Germinal center (tissue), 1 donor: Measurements from ENCODE around the gene MYH14.
"Not testable (repeated sequence)": the region's sequence is repeated elsewhere in the genome, so short reads cannot be mapped to it uniquely, and the experiment has no call there.

Source experiments
- DNase-seq: peaks from one replicate; pipeline ENCODE4 v3.0.0; 2012; ENCODE audit warnings: mixed read lengths, low spot score

The MYH14 gene

DNA sequence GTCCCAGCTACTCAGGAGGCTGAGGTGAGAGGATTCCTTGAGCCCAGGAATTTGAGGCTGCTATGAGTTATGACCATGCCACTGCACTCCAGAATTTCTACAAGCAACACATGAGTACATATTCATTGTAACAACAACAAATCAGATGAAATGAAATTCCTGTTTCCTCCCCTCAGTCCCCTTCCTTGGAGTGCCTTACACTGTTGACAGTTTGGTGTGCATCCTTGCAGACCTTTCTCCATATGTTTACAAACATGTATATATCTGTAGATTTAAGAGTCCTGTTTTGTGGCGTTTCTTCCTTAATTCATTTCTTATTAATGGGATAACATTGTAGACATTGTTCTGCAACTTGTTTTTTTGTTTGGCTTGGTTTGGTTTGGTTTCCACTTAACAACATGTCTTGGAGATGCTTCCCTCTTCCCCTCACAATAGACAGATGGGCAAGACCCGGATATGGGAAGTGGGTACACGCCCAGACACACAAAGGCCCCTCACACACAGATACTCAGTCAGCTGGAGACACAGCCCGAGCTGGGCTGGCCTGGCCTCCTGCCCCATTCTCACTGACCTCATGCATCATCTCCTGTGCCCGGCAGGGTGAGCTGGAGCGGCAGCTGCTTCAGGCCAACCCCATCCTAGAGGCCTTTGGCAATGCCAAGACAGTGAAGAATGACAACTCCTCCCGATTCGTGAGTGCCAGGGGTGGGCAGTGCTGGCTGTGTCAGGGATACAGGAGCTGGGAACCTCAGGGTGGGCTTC lies 21.7 kb downstream of the MYH14 start:
- no peak for DNase-seq

DNA sequence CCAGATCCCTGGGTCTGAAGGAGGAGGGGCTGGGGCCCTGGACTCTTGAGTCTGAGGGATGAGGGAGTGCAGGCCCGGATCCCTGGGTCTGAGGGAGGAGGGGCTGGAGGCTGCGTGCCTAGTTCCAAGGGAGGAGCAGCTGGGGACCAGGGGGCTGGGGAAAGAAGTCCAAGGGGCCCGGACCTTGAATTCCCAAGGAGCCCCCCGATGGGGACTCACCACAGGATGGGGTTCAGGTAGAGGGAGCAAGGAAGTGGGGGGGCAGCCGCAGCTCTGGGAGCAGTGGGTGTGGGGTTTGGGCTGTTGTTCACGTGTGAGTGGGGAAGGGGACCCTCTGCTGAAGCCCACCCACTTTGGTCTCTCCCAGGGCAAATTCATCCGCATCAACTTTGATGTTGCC lies 23.1 kb downstream of the MYH14 start:
- DNase-seq = no peak

DNA sequence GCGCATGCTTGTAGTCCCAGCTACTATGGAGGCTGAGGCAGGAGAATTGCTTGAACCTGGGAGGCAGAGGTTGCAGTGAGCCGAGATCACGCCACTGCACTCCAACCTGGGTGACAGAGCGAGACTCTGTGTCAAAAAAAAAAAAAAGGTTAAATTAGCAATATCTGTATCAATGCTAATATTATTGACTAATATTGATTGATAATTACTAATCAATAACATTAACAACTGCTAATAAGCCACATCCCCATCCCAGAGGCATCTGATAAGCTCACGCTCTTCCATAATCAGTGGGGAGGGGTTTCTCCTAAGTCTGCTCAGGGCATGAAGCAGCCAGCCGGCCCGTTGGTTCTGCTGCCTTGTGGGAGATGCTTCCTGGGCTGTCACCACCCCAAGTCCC lies 24.7 kb downstream of the MYH14 start:
- not testable (repeated sequence) for DNase-seq

DNA sequence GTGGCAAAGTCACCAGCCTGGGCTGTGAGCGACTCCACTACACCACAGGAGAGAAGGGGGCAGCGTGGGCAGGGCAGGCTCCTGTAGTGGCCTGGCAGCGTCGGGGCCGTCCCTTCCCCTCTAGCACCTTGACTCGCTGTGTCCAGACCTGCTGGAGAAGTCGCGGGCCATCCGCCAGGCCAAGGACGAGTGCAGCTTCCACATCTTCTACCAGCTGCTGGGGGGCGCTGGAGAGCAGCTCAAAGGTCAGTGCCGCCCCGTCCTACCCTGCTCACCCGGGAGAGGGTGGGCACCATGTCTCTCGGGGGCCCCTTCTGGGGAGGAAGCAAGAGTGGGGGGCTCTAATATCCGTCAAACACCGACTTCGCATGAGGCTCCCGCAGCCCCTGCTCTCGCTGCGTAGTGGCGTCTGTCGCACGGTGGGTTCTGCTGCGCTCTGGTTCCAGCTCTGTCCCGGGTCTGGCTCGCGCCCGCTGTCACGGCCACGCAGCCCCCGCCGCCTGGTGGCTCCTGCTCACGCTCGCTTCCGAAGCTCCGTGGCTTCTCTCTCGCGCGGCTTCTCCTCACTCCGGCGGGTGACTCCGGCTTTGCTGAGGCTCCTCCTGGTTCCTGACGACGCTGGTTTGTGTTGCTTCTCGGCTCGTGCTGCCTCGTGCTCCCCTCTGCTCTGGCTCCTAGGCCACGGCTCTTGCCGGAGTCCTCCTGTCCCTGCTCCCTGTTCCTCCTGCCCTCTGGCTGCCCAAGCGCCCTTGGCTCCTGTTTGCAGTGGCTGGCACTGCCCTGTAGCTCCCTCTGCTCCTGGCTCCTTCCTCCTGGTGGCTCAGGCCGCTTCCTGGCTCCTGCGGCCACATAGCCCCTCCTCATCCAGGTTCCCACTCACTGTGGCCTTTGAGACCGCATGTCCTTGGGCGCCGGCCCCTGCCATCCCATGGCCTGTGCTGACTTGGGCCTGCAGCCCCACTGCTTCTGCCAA lies 27.2 kb downstream of the MYH14 start:
- no peak for DNase-seq

DNA sequence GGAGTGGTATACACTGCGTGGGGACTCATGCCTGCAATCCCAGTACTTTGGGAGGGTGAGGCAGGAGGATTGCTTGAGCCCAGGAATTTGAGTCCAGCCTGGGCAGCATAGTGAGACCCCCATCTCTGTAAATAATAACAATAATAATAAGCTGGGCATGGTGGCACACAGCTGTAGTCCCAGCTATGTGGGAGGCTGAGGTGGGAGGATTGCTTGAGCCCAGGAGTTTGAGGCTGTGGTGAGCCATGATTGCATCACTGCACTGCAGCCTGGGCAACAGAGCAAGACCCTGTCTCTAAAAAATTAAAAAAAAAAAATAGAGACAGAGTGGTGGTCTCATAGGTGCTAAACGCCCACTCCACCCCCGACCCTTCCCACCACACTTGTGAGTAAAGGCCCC lies 28.0 kb downstream of the MYH14 start:
- not testable (repeated sequence) for DNase-seq

DNA sequence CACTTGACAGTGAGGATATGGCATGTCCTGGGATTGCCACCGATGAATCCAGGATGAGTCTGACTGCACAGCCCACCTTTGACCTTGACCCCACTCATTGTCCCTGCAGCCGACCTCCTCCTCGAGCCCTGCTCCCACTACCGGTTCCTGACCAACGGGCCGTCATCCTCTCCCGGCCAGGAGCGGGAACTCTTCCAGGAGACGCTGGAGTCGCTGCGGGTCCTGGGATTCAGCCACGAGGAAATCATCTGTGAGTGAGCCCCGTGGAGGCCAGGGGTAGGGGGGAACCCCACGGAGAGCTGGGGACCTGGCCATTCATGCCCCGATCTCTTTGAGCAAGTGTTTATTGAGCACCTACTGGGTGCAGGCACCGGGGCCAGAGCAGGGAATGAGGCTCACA lies 28.4 kb downstream of the MYH14 start:
- no peak for DNase-seq

DNA sequence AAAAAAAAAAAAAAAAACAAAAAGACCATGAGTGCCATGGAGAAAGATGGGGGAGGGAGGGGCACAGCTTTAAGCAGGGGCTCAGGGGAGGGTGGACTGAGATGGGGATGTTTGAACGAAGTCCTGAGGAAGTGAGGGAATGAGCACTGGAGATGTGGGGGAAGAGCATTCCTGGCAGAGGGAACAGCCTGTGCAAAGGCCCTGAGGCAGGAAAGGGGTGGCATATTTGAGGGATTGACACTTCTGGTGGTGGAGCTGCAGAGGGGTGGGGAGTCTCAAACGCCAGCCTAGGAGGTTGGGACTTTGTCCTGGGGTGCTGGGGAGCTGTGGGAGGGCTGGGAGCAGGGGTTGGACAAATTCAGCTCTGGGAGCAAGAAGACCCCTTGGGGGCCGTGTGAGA lies 29.2 kb downstream of the MYH14 start:
- DNase-seq = no peak

DNA sequence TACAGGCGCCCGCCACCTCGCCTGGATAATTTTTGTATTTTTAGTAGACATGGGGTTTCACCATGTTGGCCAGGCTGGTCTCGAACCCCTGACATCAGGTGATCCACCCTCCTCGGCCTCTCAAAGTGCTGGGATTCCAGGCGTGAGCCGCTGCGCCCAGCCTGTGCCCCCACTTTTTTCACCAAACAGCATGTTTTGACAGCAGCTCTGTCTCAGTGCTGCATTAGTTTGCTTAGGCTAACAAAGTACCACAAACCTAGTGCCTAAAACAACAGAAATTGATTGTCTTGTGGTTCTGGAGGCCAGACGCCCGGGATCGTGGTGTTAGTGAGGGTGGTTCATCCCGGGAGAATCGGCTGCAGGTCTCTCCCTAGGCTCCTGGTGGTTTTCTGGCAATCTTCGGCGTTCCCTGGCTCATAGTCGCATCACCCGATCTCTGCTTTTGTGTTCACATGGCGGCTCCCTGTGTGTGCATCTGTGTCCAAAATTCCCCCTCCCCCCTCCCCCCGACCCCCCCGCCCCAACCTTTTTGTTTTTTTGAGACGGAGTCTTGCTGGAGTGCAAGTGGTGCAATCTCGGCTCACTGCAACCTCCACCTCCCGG lies 30.0 kb downstream of the MYH14 start:
- DNase-seq = no peak

DNA sequence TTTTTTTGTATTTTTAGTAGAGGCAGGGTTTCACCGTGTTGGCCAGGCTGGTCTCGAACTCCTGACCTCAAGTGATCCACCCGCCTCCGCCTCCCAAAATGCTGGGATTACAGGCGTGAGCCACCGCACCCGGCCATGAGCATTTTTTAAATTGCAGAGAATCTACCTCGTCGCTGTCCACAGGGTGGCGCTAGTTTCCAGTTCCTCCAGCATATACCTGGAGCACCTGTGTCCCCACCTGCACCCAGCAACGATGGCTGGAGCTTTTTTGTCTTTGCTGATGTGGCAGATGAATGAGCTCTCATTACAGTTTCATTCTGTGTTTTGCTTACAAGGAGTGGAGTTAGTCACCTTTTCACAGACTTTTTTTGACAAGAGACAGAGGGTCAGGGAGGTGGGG lies 34.1 kb downstream of the MYH14 start:
- peak; percentile 14 for DNase-seq

DNA sequence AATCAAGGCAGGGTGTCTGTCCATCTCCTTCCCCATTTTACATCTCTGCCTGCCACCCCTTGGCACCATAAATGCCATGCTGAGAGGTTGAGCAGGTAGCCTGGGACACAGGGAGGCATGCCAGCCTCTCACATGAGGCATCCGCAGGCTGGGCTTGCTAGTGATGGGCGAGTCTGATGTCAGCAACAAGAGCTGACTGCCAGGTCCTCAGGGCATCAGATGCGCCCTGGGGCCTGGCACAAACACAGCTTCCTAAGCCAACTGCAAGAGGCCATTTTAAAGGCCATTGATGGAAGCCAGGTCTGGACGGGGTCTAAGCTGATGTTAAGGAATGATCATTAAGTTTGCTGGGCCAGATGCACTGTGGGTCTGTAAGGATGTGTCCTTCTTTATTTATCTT lies 34.6 kb downstream of the MYH14 start:
- DNase-seq = no peak

DNA sequence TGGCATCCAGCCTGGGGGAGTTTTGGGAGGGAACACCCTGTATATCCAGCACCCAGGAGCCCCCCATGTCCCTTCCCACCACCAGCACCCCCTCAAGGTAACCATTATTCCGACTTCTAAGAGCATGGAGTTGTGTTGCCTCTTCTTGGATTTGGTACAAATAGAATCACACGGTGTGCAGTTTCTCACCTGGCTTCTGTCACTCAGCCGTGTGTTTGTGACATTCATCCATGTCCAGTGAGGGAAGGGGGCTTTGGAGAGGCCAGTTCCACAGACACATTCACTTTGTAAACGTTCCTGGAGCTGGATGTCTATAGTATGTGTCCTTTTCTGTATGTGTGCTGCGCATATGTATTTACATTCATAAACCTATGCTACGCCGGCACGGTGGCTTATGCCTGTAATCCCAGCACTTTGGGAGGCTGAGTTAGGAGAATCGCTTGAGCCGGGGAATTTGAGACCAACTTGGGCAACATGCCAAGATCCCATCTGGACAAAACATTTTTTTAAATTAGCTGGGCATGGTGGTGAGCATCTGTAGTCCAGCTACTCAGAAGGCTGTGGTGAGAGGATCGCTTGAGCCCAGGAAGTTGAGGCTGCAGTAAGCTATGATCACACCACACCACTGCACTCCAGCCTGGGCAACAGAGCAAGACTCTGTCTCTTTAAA lies 36.6 kb downstream of the MYH14 start:
- no peak for DNase-seq

DNA sequence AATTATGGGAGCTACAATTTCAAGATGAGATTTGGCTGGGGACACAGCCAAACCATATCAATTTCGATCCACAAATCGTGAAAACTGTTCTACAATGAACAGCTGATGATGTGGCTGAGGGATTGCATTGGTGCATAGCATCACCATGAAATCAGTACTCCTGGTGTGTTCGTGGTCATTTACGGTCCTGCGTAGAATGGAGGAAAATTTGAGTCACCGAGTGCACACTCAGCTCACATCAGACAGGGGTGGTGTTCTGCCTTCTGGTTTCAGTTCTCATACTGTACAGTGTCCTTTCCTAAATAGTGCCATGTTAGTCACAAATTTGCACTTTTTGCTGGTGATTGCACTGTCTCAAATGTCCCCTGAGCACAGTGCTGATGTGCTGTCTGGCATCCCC lies 39.2 kb downstream of the MYH14 start:
- DNase-seq = no peak

DNA sequence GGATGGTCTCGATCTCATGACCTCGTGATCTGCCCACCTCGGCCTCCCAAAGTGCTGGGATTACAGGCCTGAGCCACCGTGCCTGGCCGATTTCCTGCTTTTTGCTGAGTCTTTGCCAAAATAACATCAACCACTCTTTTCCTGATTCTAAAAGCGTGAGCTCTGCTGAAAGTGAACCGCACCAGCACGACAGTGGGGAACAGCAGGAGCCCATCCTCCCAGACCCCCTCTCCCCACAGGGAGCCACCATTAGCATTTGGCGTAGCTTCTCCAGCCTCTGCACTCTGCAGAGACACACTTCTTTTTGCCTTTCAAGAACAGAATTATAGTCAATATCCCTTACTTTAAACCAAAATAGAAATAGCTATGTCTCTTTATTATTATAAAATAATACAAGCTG lies 41.3 kb downstream of the MYH14 start:
- DNase-seq = no peak

DNA sequence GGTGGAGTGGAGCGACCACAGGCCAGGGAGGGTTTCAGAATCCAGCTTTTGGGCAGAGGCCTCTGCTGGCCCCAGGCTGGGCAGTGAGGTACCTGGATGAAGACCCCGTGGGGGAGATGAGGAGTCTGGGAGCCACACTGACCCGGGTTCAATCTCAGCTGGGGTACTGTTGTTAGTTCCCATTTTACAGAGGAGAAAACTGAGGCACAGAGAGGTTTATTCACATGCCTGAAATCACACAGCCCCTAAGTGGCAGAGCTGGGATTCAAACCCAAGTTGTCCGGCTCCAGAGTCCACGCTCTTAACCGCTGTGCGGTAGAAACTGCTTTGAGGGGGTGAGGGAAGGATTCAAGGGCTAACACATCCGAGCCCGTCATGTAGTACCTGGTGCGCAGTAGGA lies 45.0 kb downstream of the MYH14 start:
- no peak for DNase-seq

DNA sequence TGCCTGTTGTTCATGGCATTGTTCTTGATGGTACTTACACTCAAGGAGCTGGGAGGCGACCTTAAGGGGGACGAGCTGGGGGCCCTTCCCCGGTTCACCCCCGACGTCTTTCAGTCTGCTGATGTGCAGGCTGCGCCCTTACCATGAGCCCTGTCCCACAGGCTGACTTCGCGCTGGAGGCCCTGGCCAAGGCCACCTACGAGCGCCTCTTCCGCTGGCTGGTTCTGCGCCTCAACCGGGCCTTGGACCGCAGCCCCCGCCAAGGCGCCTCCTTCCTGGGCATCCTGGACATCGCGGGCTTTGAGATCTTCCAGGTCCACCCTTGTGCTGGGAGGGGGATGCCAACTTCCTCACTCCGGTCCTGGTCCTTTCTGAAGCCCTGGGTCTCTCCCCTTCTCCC lies 45.4 kb downstream of the MYH14 start:
- no peak for DNase-seq

DNA sequence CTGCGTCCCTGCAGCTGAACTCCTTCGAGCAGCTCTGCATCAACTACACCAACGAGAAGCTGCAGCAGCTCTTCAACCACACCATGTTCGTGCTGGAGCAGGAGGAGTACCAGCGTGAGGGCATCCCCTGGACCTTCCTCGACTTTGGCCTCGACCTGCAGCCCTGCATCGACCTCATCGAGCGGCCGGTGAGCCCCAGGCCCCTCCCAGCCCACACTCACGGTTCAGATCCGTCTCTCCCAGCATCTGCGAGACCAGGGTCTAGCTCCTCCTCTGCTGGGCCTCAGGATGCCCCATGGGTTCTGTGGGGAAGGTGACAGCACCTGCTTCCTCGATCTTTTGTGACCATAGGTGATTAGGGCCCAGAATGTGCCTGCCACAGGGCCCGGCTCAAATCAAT lies 46.2 kb downstream of the MYH14 start:
- no peak for DNase-seq

DNA sequence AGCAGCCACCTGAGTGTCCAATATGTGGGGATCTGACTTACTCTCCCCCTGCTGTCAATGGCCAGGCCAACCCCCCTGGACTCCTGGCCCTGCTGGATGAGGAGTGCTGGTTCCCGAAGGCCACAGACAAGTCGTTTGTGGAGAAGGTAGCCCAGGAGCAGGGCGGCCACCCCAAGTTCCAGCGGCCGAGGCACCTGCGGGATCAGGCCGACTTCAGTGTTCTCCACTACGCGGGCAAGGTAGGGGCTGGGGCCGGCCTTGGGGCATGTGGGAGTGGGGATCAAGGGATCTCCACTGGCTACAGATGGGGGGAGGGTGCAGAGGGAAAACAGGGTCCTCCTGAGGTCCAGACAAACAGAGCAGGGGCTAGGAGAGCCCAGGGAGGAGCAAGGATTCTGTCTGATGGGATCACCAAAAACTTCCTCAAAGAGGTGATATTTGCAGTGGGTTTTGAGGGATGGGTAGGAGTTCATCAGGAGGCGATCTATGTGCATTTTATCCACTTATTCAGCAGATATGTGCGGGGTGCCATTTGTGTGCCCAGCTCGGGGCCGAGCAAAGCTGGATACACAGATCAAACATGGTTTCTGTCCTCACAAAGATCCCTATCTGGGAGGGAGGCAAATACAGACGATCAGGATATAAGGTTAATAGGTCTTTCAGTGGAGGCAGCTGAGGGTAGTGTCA lies 47.2 kb downstream of the MYH14 start:
- no peak for DNase-seq

DNA sequence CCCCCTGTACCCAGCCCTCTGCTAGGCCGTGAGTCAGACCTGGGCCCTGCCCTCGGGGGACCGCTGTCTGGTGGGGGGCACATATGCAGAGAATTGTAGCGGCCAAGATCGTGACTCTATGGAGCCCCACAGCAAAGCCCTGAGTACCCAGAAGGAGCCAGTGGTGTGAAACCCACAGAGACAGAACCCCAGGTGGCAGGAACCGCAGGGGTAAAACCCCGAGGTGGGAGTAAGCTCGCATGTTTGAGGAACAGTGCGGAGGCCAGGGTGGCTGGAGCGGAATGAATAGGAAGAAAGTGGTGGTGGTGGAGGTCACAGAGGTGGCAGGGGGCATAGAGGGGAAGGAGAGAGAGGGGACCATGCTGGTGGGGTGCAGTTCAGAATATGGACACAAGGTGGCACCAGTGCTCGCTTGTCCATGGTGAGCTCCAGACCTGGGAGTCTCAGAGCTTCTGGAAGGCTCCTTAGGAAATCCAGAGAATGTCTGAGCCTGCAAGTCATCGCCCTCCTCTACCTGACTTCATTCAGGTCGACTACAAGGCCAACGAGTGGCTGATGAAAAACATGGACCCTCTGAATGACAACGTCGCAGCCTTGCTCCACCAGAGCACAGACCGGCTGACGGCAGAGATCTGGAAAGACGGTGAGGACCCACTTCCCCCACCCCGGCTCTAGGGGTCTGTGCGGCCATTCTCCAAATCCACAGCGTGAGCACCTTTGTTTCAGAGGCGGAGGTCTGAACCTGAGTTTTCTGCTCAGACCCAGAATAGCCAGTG lies 48.9 kb downstream of the MYH14 start:
- DNase-seq = peak; percentile 22

DNA sequence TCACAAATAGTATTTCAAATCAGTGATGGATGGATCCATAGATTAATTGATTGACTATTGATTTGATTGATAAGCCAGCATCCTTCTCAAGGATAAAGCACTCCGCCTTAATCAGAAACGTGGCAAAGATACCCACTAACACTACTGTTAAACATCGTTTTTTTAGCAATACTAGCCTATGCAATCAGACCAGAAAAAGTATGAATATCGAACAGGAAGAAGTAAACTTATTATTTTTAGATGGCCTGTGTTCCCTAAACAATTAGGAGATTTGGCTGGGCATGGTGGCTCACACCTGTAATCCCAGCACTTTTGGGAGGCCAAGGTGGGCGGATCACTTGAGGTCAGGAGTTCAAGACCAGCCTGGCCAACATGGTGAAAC lies 49.5 kb downstream of the MYH14 start:
- DNase-seq = no peak

DNA sequence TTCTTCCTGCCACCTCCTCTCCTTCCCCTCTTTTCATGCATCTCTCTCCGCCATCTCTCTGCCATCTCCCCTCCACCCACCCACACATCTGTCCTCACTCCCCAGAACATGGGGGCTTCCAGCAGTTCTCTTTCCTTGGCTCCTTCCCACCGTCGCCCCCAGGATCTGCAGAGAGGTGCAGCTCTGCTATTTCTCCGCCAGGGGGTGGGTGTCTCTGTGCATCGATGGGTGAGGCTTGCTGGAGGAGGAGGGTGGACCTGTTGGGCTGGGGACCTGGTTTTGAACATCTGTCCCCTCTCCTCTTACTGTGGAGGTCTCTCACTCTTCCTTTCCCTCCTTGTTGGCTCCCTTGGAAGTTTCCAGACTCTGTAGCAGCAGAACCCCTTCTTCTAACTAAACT lies 51.7 kb downstream of the MYH14 start:
- DNase-seq = peak; percentile 17

DNA sequence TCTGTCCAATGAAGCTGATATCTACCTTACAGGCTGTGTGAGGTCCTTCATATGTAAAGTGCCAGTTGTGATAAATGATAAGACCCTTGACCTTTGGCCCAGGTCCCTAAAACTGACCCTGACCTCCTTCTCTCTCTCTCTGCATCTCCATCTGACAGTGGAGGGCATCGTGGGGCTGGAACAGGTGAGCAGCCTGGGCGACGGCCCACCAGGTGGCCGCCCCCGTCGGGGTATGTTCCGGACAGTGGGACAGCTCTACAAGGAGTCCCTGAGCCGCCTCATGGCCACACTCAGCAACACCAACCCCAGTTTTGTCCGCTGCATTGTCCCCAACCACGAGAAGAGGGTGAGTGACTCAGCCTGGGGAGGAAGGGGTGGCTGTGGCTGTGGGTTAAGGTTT lies 53.7 kb downstream of the MYH14 start:
- DNase-seq = no peak
